IMR-90 (cell line): ENCODE data around the gene HMGCL. TPM values are rescaled to one million over a fixed set of nuclear protein-coding genes. Genes with fewer than 3 reads are reported as not detected.

ENCODE experiments used
- ATAC-seq: fragments of 200-7000 bp; cut with Tn5 transposase; 2 replicates; pipeline ENCODE4 v1.9.1; 2020; ENCODE audit warnings: low read depth, mild to moderate bottlenecking, moderate library complexity
- BruUV-seq: library from RNA; stranded (reverse); fragments of 400-500 nt; replicated peaks from 2 replicates; lab custom pipeline; 2021; lab: Mats Ljungman, UMichigan
- CTCF ChIA-PET: fragments of 300-600 bp; formaldehyde crosslinking; extraction: SDS; loops from one replicate; lab custom pipeline; 2021; ENCODE audit warnings: antibody characterized with exemption; lab: Yijun Ruan, JAX
- POLR2A ChIA-PET: fragments of 300-600 bp; sonication (Branson Sonifier 250); formaldehyde crosslinking; loops from one replicate; lab custom pipeline; 2022; ENCODE audit warnings: antibody characterized with exemption; ENCODE audit not compliant: unreplicated experiment; lab: Charles Lee
- DNase-seq: peaks from one replicate; pipeline ENCODE4 v3.0.0; 2013
- H2AFZ ChIP-seq: replicated peaks from 2 replicates; pipeline ENCODE3; 2013; ENCODE audit warnings: low read length, mild to moderate bottlenecking; ENCODE audit not compliant: poor library complexity
- H2AK5ac ChIP-seq: 2 replicates; pipeline ENCODE4 v1.6.1; 2013; ENCODE audit warnings: low read depth, low read length, inconsistent platforms
- H2AK9ac ChIP-seq: replicated peaks from 2 replicates; pipeline ENCODE3; 2013; ENCODE audit warnings: mild to moderate bottlenecking, low read depth, low read length, moderate library complexity; ENCODE audit not compliant: poor library complexity
- H2BK120ac ChIP-seq: 2 replicates; pipeline ENCODE4 v1.6.1; 2013; ENCODE audit warnings: low read depth, low read length, inconsistent platforms
- H2BK15ac ChIP-seq: 3 replicates; pipeline ENCODE4 v1.6.1; 2013; ENCODE audit warnings: low read depth, low read length, inconsistent platforms
- H2BK20ac ChIP-seq: 2 replicates; pipeline ENCODE4 v1.6.1; 2013; ENCODE audit warnings: low read depth, mild to moderate bottlenecking, inconsistent platforms, low read length, moderate library complexity
- H2BK5ac ChIP-seq: 2 replicates; pipeline ENCODE4 v1.6.1; 2013; ENCODE audit warnings: mild to moderate bottlenecking, low read depth, low read length, inconsistent platforms; ENCODE audit not compliant: poor library complexity, severe bottlenecking
- H3K14ac ChIP-seq: replicated peaks from 2 replicates; pipeline ENCODE4 v1.6.1; 2013; ENCODE audit warnings: low read depth, low read length, inconsistent platforms
- H3K18ac ChIP-seq: 2 replicates; pipeline ENCODE4 v1.6.1; 2013; ENCODE audit warnings: low read depth, low read length, control low read depth
- H3K23ac ChIP-seq: 2 replicates; pipeline ENCODE4 v1.6.1; 2013; ENCODE audit warnings: low read depth, low read length, inconsistent platforms
- H3K27ac ChIP-seq: 2 replicates; pipeline ENCODE4 v1.5.1; 2013; ENCODE audit warnings: mild to moderate bottlenecking, control low read depth, low read length; ENCODE audit not compliant: insufficient read depth
- H3K27me3 ChIP-seq: 2 replicates; pipeline ENCODE4 v1.6.1; 2013; ENCODE audit warnings: low read length; ENCODE audit not compliant: control insufficient read depth, insufficient read depth
- H3K36me3 ChIP-seq: 2 replicates; pipeline ENCODE4 v1.6.1; 2013; ENCODE audit warnings: low read length, mixed read lengths; ENCODE audit not compliant: control insufficient read depth, insufficient read depth
- H3K4ac ChIP-seq: 2 replicates; pipeline ENCODE4 v1.6.1; 2013; ENCODE audit warnings: low read depth, low read length, inconsistent platforms
- H3K4me1 ChIP-seq: 2 replicates; pipeline ENCODE4 v1.6.1; 2013; ENCODE audit warnings: low read length, mixed read lengths; ENCODE audit not compliant: control insufficient read depth, insufficient read depth
- H3K4me2 ChIP-seq: 2 replicates; pipeline ENCODE4 v1.6.1; 2013; ENCODE audit warnings: low read depth, mild to moderate bottlenecking, control low read depth, low read length, moderate library complexity
- H3K4me3 ChIP-seq: 2 replicates; pipeline ENCODE4 v1.5.1; 2013; ENCODE audit warnings: low read depth, mild to moderate bottlenecking, control low read depth, low read length, moderate library complexity; ENCODE audit not compliant: insufficient read depth
- H3K56ac ChIP-seq: 2 replicates; pipeline ENCODE4 v1.6.1; 2013; ENCODE audit warnings: low read length, inconsistent platforms; ENCODE audit not compliant: insufficient read depth; ENCODE audit errors: extremely low read depth
- H3K79me1 ChIP-seq, 2 experiments: 2 replicates each; pipeline ENCODE4 v1.6.1; 2013; ENCODE audit warnings: low read length in 2 of 2, inconsistent platforms in 1 of 2, low read depth in 1 of 2
- H3K9ac ChIP-seq: 2 replicates; pipeline ENCODE4 v1.6.1; 2013; ENCODE audit warnings: low read depth, low read length, control low read depth
- H3K9me1 ChIP-seq: 2 replicates; pipeline ENCODE4 v1.6.1; 2013; ENCODE audit warnings: low read length, inconsistent platforms; ENCODE audit not compliant: insufficient read depth
- H3K9me3 ChIP-seq: 2 replicates; pipeline ENCODE4 v1.6.1; 2013; ENCODE audit warnings: low read length; ENCODE audit not compliant: control insufficient read depth, insufficient read depth
- H4K20me1 ChIP-seq: 2 replicates; pipeline ENCODE4 v1.6.1; 2013; ENCODE audit warnings: low read length, inconsistent platforms; ENCODE audit not compliant: insufficient read depth
- H4K5ac ChIP-seq: 2 replicates; pipeline ENCODE4 v1.6.1; 2013; ENCODE audit warnings: mild to moderate bottlenecking, low read depth, low read length, control low read depth
- H4K8ac ChIP-seq, 2 experiments: 2 replicates each; pipeline ENCODE4 v1.6.1; 2013; ENCODE audit warnings: low read depth in 2 of 2, low read length in 2 of 2, control low read depth in 1 of 2, inconsistent platforms in 1 of 2
- H4K91ac ChIP-seq: 2 replicates; pipeline ENCODE4 v1.6.1; 2013; ENCODE audit warnings: low read depth, low read length, inconsistent platforms; ENCODE audit not compliant: insufficient read depth
- WGBS, 2 experiments: methylation state at CpG; one replicate each; pipeline versions ENCODE4 v1.1.5 to v1.1.7; 2013; ENCODE audit warnings: missing lambda C conversion rate in 2 of 2; ENCODE audit not compliant: insufficient read length in 1 of 2; ENCODE audit errors: extremely low coverage in 2 of 2; 5-methylcytosine and 5-hydroxymethylcytosine counted together
- dilution Hi-C: fragments of 300-500 bp; cut with HindIII; formaldehyde crosslinking; loops from one replicate; pipeline ENCODE4 v1.14.3; 2018; ENCODE audit warnings: low sequenced_read_pairs; ENCODE audit not compliant: unreplicated experiment
- in situ Hi-C: fragments of 300-500 bp; cut with MboI; formaldehyde crosslinking; loops from 3 replicates; pipeline ENCODE4 v1.14.3; 2019; ENCODE audit warnings: low sequenced_read_pairs, inconsistent platforms, mixed read lengths
- intact Hi-C: fragments of 100-400 bp; cut with micrococcal nuclease; formaldehyde crosslinking; loops from 2 replicates; pipeline ENCODE4 v1.10.0; 2022
- polyA plus RNA-seq, 3 experiments: library from polyadenylated mRNA; depleted of rRNA; stranded (reverse); fragments of >200 nt; gene quantifications; 2 replicates each; pipeline ENCODE4 v1.2.3, GENCODE V29; 2012; ENCODE audit warnings: low replicate concordance in 1 of 3
- total RNA-seq: library from RNA; depleted of rRNA; stranded (reverse); fragments of >200 nt; gene quantifications from 2 replicates; pipeline ENCODE4 v1.2.3, GENCODE V29; 2012
- TF ChIP-seq, protein P1 (sequence below): fragments of 150-350 bp; IDR thresholded peaks from 2 replicates; pipeline ENCODE4 v1.6.1; 2016; ENCODE audit warnings: low read depth, mild to moderate bottlenecking, low read length, moderate library complexity, borderline replicate concordance

HMGCL gene
- total and polyA plus RNA-seq, 2 of the 4 experiments (the other 2 are of a cell fraction): 30.6 to 33.5 TPM

DNA sequence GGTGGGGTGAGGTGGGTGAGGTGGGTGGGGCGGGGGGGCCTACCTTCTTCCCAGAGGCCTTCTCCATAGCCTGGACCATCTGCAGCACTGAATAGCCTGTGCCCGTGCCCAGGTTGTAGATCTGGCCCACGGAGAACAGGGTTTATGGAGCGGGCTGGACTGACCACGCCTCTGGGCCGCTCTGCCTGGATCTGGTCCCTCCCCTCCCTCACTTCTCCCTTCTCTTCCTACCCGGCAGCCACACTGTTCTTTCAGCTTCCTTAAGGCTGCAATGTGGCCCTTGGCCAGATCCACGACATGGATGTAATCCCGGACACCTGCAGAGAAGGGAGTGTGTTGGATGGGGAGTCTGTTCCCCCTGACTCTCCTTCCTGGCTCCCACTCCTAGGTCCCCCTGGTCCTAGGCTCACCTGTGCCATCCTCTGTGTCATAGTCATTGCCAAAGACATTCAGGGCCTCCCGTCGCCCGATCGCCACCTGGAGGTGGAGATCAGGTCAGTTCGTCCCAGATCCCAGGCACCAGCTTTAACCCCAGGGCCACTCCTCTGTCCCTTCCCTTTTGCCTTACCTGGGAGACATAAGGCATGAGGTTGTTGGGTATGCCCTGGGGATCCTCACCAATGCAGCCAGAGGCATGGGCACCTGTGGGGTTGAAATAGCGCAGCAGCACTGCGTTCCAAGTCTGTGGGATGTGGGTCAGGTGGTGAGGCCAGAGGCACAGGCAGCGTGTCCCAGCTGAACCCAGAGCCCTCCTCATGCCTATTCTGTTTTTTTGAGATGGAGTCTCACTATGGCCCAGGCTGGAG is 28.6 kb downstream of the HMGCL start:
- in situ Hi-C loops: no loop called here
- POLR2A ChIA-PET: no interaction called here

More for the DNA sequence above, 28.6 kb downstream of the HMGCL start:
- H3K23ac ChIP-seq: no peak overlapping the region
- H3K9me1 ChIP-seq: peaks cover 9% of the 10 kb centered on the region
- no peak overlapping the region for H3K4me2 ChIP-seq
- no peak overlapping the region for H4K91ac ChIP-seq
- no peak overlapping the region for H2BK15ac ChIP-seq
- no peak overlapping the region for H3K4me3 ChIP-seq
- H3K9ac ChIP-seq: no peak overlapping the region
- no peak overlapping the region for H4K5ac ChIP-seq
- no peak overlapping the region for H3K27ac ChIP-seq
- no peak overlapping the region for H4K8ac ChIP-seq
- no peak for ATAC-seq
- no peaks in the 10 kb centered on the region for H3K9me3 ChIP-seq
- H2BK20ac ChIP-seq: no peak overlapping the region
- WGBS, 2 experiments: 98% methylated on average over 6 of the region's 17 CpGs; no CpG with 5 or more reads in 1 of the 2 experiments
- H3K36me3 ChIP-seq: peaks cover 28% of the 10 kb centered on the region
- intact Hi-C loops: no loop called here
- no peaks in the 10 kb centered on the region for H3K27me3 ChIP-seq
- DNase-seq: no peak
- TF ChIP-seq, protein P1, sequence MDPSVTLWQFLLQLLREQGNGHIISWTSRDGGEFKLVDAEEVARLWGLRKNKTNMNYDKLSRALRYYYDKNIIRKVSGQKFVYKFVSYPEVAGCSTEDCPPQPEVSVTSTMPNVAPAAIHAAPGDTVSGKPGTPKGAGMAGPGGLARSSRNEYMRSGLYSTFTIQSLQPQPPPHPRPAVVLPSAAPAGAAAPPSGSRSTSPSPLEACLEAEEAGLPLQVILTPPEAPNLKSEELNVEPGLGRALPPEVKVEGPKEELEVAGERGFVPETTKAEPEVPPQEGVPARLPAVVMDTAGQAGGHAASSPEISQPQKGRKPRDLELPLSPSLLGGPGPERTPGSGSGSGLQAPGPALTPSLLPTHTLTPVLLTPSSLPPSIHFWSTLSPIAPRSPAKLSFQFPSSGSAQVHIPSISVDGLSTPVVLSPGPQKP: no peak
- BruUV-seq: no TSS peak
- H2AK5ac ChIP-seq: no peak overlapping the region
- H3K79me1 ChIP-seq: peaks cover 18 to 57% of the 10 kb centered on the region in 2 experiments
- no peak overlapping the region for H3K14ac ChIP-seq
- peak overlapping the region; percentile 65 for H2AK9ac ChIP-seq
- dilution Hi-C loops: no loop called here
- no peak overlapping the region for H2BK5ac ChIP-seq
- no peak overlapping the region for H3K56ac ChIP-seq
- H2BK120ac ChIP-seq: no peak overlapping the region
- CTCF ChIA-PET: no interaction called here
- peaks cover 12% of the 10 kb centered on the region for H3K4me1 ChIP-seq
- H3K4ac ChIP-seq: no peak overlapping the region
- no peak overlapping the region for H2AFZ ChIP-seq
- peaks cover 10% of the 10 kb centered on the region; the same call in 1 of the 2 replicates for H4K20me1 ChIP-seq
- H3K18ac ChIP-seq: no peak overlapping the region
